ENCODE data around the gene CAMK2A.
"Not testable (repeated sequence)": the region's sequence is repeated elsewhere in the genome, so short reads cannot be mapped to it uniquely, and the experiment has no call there.

CAMK2A gene

DNA sequence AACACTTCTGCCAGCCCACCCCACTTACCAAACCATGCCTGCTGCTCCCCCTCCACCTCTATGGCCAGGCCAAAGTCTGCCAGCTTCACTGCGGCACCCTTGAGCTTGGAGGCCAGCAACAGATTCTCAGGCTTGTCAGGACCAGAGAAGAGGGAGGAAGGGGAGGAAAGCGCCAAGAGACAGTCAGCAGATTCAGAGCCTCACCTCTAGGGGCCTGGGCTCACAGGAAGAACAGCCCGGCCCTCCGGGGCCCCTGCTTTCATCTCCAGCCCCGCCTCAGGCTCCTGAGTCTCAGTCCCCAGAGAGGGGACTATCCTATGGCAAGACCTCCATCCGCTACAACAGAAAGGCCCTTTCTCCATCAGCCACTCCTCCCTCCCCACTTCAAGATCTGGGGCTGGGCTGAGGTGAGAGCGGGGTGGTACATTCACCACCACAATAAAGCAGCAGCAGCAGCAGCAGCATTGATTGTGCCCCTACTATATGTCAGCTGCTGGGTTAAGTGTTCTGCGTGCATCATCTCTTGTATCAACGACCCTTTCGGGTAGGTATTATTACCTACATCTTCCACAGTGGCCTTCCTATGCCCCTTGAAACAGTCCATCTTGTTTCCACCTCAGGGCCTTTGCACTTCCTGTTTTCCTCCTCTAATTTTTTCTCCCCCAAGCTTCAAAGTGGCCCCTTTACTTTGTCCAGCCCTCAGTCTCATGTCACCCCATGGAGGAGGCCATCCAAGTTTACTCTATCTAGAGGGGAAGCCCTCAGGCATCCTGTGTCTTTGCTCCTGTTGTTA is 36.0 kb downstream of the CAMK2A start:
- no peak for DNase-seq

- no peak for DNase-seq
These were observed 37.1 kb downstream of the CAMK2A start for GRCh38 chr5:150252489-150252888.

- no peak for DNase-seq
These were observed 38.1 kb downstream of the CAMK2A start for GRCh38 chr5:150251504-150251903.

DNA sequence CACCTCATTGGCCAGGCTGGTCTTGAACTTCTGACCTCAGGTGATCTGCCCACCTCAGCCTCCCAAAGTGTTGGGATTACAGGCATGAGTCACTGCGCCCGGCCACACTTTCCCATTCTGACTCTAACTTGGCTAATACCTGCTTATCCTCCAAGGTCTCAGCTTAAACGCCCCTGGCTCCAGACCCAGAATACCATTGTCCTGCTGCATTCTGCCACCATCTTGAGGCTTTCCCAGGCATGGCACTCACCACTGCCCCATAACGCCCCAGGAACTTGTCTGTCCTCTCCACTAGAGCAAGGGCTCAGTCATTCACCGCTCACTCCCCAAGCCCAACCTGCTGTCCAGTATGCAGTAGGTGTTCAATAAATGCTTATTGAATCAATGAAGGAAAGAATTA is 39.8 kb downstream of the CAMK2A start:
- no peak for DNase-seq

DNA sequence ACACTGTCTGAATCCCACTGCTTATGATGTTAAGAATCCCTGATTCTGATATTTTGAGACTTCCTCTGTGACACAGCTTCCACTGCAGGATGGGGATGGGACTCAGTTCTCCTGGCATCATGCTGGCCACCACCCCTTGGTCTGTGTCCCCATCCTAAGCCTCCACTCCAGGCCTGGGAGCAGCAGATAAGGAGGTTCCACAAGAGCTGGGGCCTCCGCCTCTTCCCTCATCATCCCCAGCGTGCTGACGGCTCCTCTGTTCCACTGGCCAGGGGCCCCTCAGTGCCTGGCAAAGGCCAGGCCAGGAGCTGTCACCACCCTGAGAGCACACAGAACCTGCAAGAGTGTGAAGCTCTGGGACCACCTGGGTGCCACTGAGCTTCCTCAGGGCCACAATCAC is 40.6 kb downstream of the CAMK2A start:
- DNase-seq: no peak

- not testable (repeated sequence) for DNase-seq
These were observed 41.1 kb downstream of the CAMK2A start for GRCh38 chr5:150248493-150248892.

DNA sequence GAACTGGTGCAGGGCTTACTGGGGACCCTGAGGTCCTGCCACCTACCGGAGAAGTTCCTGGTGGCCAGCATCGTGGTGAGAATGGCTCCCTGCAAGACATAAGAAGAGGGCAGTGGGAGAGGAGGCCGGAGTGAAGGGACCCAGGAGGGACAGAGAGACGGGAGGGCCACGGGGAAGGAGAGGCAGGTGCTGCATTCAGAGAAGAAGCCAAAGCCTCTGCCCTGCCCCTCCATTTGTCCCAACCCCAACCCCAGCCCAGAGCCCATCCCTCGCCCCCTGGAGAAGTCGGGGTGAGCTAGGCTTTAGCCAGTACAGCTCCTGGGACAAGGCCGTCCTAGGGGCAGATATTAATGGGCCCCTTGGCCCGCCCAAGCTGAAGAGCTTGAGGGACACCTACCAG is 41.8 kb downstream of the CAMK2A start:
- no peak for DNase-seq

- DNase-seq: no peak
These were observed 42.7 kb downstream of the CAMK2A start for GRCh38 chr5:150246835-150247234.

DNA sequence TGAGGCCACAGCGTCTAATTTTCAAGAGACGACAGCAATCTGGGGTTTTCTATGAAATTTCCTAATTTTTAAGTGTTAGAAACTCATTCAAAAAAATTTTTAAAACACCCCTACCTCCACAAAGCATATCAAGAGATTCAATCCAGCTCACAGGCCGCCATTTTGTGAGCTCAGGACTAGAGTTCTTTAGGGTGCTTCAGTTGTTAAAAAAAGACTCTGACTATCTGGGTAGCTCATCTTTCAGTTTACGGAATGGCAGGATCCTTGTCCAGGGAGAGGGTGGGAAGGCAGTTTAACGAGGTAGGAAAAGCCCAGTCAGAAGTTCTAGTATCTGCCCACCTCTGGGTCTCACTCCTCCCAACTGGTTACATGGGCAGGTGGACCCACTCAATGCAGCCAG is 43.1 kb downstream of the CAMK2A start:
- DNase-seq: no peak

DNA sequence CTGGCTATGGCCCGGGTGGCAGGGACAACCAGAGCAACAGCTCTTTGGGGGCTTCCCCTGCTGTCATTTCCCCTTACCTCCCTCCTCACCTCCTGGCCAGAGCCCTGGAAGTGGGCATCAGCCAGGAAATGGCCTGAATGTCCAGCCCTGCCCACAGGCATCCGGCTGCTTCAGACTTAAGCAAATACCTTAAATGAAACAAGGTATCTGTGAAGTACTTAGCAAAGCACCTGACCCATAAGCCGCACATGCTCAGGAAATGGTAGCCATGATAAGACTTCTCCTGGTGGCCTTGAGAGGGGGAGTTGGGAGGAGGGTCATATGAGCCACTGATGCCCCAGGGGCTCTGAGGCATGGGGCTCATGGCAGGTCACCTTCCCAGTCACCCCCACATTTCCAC is 43.8 kb downstream of the CAMK2A start:
- no peak for DNase-seq

DNA sequence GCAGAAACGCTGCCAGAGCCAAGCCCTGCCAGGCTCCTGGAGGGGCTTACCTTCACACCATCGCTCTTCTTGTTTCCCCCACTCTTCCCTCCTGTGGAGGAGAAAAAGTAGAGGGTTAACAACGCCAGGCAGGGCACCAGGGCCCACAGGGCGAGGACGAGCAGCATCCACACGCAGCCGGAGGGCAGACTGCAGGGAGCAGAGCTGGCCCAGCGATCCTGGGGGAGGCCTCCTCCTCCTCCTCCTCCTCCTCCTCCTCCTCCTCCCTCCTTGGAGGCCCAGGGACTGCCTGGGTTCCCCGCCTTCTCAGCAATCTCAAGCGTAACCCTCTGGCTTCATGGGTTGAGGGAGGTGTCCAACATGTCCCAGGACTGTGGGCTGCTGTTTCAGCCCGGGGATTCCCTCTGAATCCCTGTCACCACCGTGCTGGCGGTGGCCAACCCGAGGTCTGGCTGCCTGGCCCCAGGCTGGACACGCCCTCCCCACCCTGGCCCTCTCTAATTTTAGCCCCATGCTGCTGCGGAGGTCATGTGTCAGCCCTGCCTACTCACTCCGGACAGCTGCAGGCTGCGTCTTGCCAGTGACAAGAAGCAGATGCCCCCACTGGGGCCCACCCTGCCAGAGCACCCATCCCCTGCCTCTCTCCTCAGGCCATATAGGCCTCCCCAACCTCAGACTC is 44.3 kb downstream of the CAMK2A start:
- DNase-seq: no peak

DNA sequence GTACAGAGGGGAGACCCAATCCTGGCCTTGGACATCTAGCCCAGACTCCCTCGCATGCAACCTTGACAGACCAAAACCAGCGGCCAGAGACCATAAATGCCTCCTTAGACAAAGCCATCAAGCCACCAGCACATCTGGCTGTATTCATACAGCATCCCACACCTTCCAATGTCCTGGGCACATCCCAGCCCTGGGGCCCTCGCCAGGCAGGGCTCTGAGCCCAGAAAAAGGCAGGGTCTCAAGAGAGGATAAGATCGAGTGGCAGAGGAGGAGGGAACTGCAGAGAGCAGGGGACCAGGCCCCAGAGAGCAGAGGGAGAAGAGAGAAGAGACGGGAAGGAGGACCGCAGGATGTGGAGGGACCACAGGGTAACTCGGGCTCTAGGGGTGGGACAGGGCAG is 45.4 kb downstream of the CAMK2A start:
- DNase-seq: no peak

GRCh38 chr5:150243590-150243989 is 46.0 kb downstream of the CAMK2A start:
- no peak for DNase-seq

DNA sequence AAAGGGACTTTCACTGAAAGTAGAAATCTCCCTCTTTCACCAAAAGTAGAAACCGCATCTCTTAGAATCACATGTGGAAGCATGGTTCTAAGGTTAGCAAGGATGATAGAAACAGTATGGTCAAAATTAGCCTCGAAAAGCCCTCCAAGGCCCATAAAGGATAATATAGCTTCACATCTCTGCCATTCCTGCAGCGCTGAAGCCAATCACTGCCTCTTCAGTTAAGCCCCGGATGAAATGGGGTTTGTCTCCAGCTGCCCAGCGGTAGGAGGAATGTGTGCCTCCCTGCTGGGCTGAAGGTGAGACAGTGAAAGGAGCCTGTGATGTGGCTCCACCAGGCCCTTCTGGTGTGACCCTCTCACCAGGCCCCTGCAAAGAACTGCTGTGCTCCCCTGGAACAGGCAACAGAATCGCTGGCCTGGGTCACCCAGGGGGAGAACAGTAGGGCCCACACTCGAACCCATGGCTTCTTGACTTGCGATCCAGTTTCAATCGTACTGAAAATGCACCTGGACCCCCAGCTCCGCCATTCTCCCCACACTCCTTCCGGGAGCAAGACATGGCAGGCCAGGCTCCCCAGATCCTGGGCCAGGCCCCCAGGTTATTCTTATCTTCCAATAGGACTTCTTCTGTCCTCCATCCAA is 47.2 kb downstream of the CAMK2A start:
- DNase-seq: no peak

- no peak for DNase-seq
These were observed 48.0 kb downstream of the CAMK2A start for GRCh38 chr5:150241298-150242160.

DNA sequence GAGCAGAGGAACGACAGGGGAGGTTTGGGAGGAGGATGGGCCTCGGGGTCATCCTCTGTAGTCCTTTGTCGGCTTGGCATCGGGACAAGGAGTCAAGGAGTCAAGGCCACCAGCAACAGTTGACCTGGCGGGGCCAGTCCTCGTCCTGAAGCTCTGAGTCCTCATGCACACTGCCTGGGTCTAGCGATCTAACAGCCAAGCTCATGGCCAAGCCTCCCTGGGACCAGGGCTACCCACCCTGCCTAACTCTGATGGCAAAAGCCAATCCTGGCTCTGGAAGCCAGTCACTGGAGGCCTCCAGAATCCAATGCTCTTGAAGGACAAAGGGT is 49.8 kb downstream of the CAMK2A start:
- no peak for DNase-seq

DNA sequence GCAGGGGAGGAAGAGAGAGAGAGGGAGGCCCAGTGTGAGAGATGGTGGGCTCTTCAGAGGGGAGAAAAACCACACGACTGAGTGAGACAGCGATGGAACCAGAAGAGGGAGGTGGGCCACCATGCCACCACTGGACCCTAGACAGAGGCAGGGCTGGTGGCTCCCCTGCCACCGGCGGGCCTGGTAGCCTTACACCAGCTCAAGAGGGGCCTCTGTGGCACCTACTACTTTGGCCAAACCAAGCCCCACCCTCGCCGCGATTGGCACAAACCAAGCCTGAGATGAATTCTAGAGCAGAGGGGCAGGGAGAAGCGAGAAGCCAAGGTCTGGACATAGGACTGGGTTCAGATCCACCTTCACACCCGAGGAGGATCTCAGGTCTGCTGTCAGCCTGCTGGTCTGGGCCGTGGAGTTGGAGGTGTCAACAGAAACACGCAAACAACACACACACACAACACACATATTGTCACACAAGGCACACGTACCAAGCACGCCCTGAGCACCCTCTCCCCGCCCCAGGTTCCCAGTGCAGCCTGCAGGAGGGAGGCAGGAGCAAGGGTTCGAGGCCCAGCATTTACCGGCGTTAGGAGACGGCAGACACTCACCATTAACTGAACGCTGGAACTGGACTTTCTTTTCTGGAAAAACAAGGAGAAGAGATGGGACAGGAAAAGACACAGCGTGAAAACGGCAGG is 50.3 kb downstream of the CAMK2A start:
- DNase-seq: no peak

DNA sequence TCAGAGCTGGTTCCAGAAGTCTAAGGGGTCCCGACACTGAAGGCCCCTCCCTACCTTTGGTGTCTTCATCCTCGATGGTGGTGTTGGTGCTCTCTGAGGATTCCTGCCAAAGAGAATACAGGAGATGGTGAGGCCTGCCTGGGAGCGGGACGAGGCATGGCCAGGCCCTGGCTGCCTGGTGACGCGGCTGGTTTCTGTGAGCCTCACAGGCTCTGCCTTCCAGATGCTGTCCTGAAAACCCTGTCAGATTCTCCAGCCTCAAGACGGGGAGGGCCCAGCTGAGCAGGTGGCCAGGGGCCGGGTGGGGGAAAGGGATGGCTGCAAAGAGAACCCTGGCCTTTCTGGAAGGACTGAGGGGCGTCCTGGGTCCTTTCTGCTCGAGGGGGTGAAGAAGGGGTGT is 50.9 kb downstream of the CAMK2A start:
- DNase-seq: no peak

- no peak for DNase-seq
These were observed 52.4 kb downstream of the CAMK2A start for GRCh38 chr5:150236981-150237754.

GRCh38 chr5:150236313-150236712 is 53.3 kb downstream of the CAMK2A start:
- no peak for DNase-seq

DNA sequence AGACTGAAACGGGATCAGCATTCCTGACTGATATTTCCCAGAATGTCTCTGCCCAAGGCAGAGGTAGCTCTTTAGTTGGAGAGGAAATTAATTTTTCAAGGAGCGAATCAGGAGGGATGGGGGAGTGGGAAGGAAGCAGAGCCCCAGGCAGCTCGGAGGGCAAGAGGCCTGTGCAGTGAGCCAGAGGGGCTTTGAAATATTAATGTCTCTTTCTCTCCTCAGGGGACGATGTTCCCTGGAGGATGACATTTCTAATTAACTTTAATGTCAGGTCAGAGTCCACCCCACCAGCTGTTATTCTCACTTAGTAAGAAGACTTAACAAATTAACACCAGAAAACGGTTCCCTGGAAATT is 54.1 kb downstream of the CAMK2A start:
- no peak for DNase-seq

Measured in effector CD8-positive, alpha-beta T cell (primary cell).